Bone marrow (tissue), 2 donors: Measurements from ENCODE around the gene TMEM266.

ENCODE experiments used
- DNase-seq, 2 donors: peaks; one replicate each; lab custom pipeline; 2025; lab: John Stamatoyannopoulos, UW

Gene TMEM266

GRCh38 chr15:76184650-76185035 lies 124.9 kb downstream of the TMEM266 start:
- DNase-seq: no peak

GRCh38 chr15:76185716-76186115 lies 125.9 kb downstream of the TMEM266 start:
- DNase-seq: no peak

GRCh38 chr15:76187163-76187562 lies 127.4 kb downstream of the TMEM266 start:
- DNase-seq: no peak

GRCh38 chr15:76189106-76189505 lies 129.3 kb downstream of the TMEM266 start:
- DNase-seq: no peak

- DNase-seq: no peak
Measured at GRCh38 chr15:76190070-76190564, 130.3 kb downstream of the TMEM266 start.

GRCh38 chr15:76190751-76191538 lies 131.2 kb downstream of the TMEM266 start:
- DNase-seq: peak; percentile 23 to 49

GRCh38 chr15:76191539-76192244 lies 131.9 kb downstream of the TMEM266 start:
- DNase-seq: no peak

GRCh38 chr15:76192715-76193114 lies 132.9 kb downstream of the TMEM266 start:
- DNase-seq: no peak

- DNase-seq: no peak
Measured at GRCh38 chr15:76193934-76194333, 134.1 kb downstream of the TMEM266 start.

- no peak for DNase-seq
Measured at GRCh38 chr15:76195506-76196268, 135.9 kb downstream of the TMEM266 start.

GRCh38 chr15:76196269-76197231 lies 136.8 kb downstream of the TMEM266 start:
- peak in 1 of 2 donors; percentile 80 for DNase-seq

- no peak for DNase-seq
Measured at GRCh38 chr15:76197703-76198455, 138.1 kb downstream of the TMEM266 start.

- no peak for DNase-seq
Measured at GRCh38 chr15:76198456-76199105, 138.8 kb downstream of the TMEM266 start.

GRCh38 chr15:76199106-76200082 lies 139.6 kb downstream of the TMEM266 start:
- DNase-seq: no peak

- DNase-seq: no peak
Measured at GRCh38 chr15:76200083-76200465, 140.3 kb downstream of the TMEM266 start.

- no peak for DNase-seq
Measured at GRCh38 chr15:76200641-76201105, 140.9 kb downstream of the TMEM266 start.

- DNase-seq: no peak
Measured at GRCh38 chr15:76201536-76202255, 141.9 kb downstream of the TMEM266 start.
